Activated CD8-positive, alpha-beta memory T cell treated with anti-CD3 and anti-CD28 coated beads, Interleukin-2, amount 50 U/mL, for 24 hours (primary cell): ENCODE measurements around the gene RAET1L.
"Not testable (repeated sequence)": the region's sequence is repeated elsewhere in the genome, so short reads cannot be mapped to it uniquely, and the experiment has no call there.

Source experiments
- DNase-seq: peaks from one replicate; pipeline ENCODE4 v3.0.0-alpha.2; 2020; ENCODE audit errors: extremely low read depth

The RAET1L gene

GRCh38 chr6:150025201-150025917 is at the start of gene RAET1L:
Gene RAET1L, minus strand, starts transcription at chr6:150025532. Its CDS starts 61 bp downstream, at chr6:150025471.
- DNase-seq: no peak

- DNase-seq: no peak
Observed at GRCh38 chr6:150075034-150075421, 49.7 kb upstream of the RAET1L start.

- DNase-seq: not testable (repeated sequence)
Observed at GRCh38 chr6:150074396-150075033, 49.2 kb upstream of the RAET1L start.

GRCh38 chr6:150072201-150072600 is 46.9 kb upstream of the RAET1L start:
- no peak for DNase-seq

GRCh38 chr6:150070236-150070818 is 45.0 kb upstream of the RAET1L start:
- no peak for DNase-seq

- no peak for DNase-seq
Observed at GRCh38 chr6:150069706-150070105, 44.4 kb upstream of the RAET1L start.

- peak; percentile 36 for DNase-seq
Observed at GRCh38 chr6:150068720-150069648, 43.7 kb upstream of the RAET1L start, which contains the start of gene ULBP3. Gene ULBP3, minus strand, starts transcription at chr6:150069121. Its CDS starts 55 bp downstream, at chr6:150069066.

GRCh38 chr6:150068151-150068550 is 42.8 kb upstream of the RAET1L start:
- no peak for DNase-seq

- no peak for DNase-seq
Observed at GRCh38 chr6:150065083-150065482, 39.8 kb upstream of the RAET1L start.

- no peak for DNase-seq
Observed at GRCh38 chr6:150063640-150064039, 38.3 kb upstream of the RAET1L start.

- not testable (repeated sequence) for DNase-seq
Observed at GRCh38 chr6:150059973-150060372, 34.6 kb upstream of the RAET1L start.

- no peak for DNase-seq
Observed at GRCh38 chr6:150058986-150059385, 33.7 kb upstream of the RAET1L start.

GRCh38 chr6:150058231-150058792 is 33.0 kb upstream of the RAET1L start:
- DNase-seq: no peak

- no peak for DNase-seq
Observed at GRCh38 chr6:150057501-150057951, 32.2 kb upstream of the RAET1L start.

GRCh38 chr6:150056916-150057315 is 31.6 kb upstream of the RAET1L start:
- DNase-seq: no peak

GRCh38 chr6:150056156-150056555 is 30.8 kb upstream of the RAET1L start:
- no peak for DNase-seq

- DNase-seq: no peak
Observed at GRCh38 chr6:150055131-150055530, 29.8 kb upstream of the RAET1L start.

GRCh38 chr6:150053450-150053849 is 28.1 kb upstream of the RAET1L start:
- no peak for DNase-seq

GRCh38 chr6:150050846-150051245 is 25.5 kb upstream of the RAET1L start:
- no peak for DNase-seq

GRCh38 chr6:150048099-150048498 is 22.8 kb upstream of the RAET1L start:
- no peak for DNase-seq

- DNase-seq: no peak
Observed at GRCh38 chr6:150046943-150047342, 21.6 kb upstream of the RAET1L start.
